GM12878 (cell line): Measurements from ENCODE around the gene WWTR1. TPM values are rescaled to one million over a fixed set of nuclear protein-coding genes. Genes with fewer than 3 reads are reported as not detected.

Experiments used
- EP300 ChIP-seq, 2 experiments: fragments of 150-350 bp in 1 of 2; IDR thresholded peaks; 2 replicates each; pipeline ENCODE4 v1.6.1; 2011 to 2012; ENCODE audit warnings: low read depth in 2 of 2, low read length in 2 of 2, borderline replicate concordance in 1 of 2, improper control_type of control experiment in 1 of 2, inconsistent platforms in 1 of 2; ENCODE audit not compliant: control insufficient read depth in 1 of 2
- HSF1 ChIP-seq: fragments of 150-350 bp; IDR thresholded peaks from 2 replicates; pipeline ENCODE4 v1.6.1; 2014; ENCODE audit warnings: mild to moderate bottlenecking, low read depth, low read length
- KDM1A ChIP-seq: fragments of 200-600 bp; sonication (generic); IDR thresholded peaks from 2 replicates; pipeline ENCODE4 v1.6.1; 2016; ENCODE audit warnings: borderline replicate concordance
- MAX ChIP-seq: IDR thresholded peaks from 2 replicates; pipeline ENCODE4 v1.6.1; 2012; ENCODE audit warnings: low read depth, low read length, improper control_type of control experiment
- MYB ChIP-seq: fragments of 150-350 bp; IDR thresholded peaks from 2 replicates; pipeline ENCODE4 v1.6.1; 2014; ENCODE audit warnings: mild to moderate bottlenecking, low read depth, low read length, borderline replicate concordance
- NR2C1 ChIP-seq: fragments of 450-650 bp; IDR thresholded peaks from 2 replicates; pipeline ENCODE4 v1.6.1; 2017; ENCODE audit warnings: antibody characterized with exemption, mild to moderate bottlenecking, moderate library complexity
- RBBP5 ChIP-seq: fragments of 200-600 bp; sonication (generic); conservative IDR thresholded peaks from 2 replicates; pipeline ENCODE4 v1.6.1; 2016
- SMAD5 ChIP-seq: IDR thresholded peaks from 2 replicates; pipeline ENCODE4 v1.6.1; 2016; ENCODE audit warnings: antibody characterized with exemption, low read depth
- SP1 ChIP-seq: IDR thresholded peaks from one replicate; pipeline ENCODE4 v1.6.1; 2011; ENCODE audit warnings: low read depth, low read length
- USF2 ChIP-seq: IDR thresholded peaks from 2 replicates; pipeline ENCODE4 v1.6.1; 2011; ENCODE audit warnings: low read depth, low read length, improper control_type of control experiment, borderline replicate concordance
- polyA plus RNA-seq, 11 experiments: library from polyadenylated mRNA; depleted of rRNA in 4 of 11; unstranded in 6 of 11; stranded (reverse) in 5 of 11; fragments of >200 nt; fragmentation: Nextera tagmentation in 4 of 11; fragmentation: Illumina TruSeq in 1 of 11; extraction: Ambion mirVana in 4 of 11; extraction: Trizol in 1 of 11; gene quantifications; 1 replicate in 1 of 11; 2 replicates in 10 of 11; pipeline versions ENCODE4 v1.2.1 to v1.2.3, GENCODE V29; 2011 to 2016; ENCODE audit warnings: inconsistent platforms in 2 of 11, missing spikeins in 2 of 11, low read depth in 1 of 11
- total RNA-seq, 4 experiments: library from RNA; depleted of rRNA in 3 of 4; stranded (reverse); fragments of >200 nt in 3 of 4; fragmentation: Illumina TruSeq in 1 of 4; extraction: Trizol in 1 of 4; gene quantifications; 2 replicates each; pipeline versions ENCODE4 v1.2.1 to v1.2.3, GENCODE V29; 2013 to 2021

WWTR1 gene
- total and polyA plus RNA-seq, 10 of the 15 experiments (the other 5 are each of a cell fraction or from before 2014, with no cell fraction given), result 2.5 to 18.5 (median 5.8) TPM

GRCh38 chr3:149630806-149631205, 27.0 kb downstream of the WWTR1 start (continued):
- no peak for TF ChIP-seq HSF1
- no peak for TF ChIP-seq KDM1A
- TF ChIP-seq RBBP5, result no peak
- TF ChIP-seq EP300 (IDR thresholded peaks at IDR 0.05; ENCODE audit: borderline replicate concordance in 1 of 2, control insufficient read depth in 1 of 2, low read depth in 2 of 2, low read length in 2 of 2), result no peak
- TF ChIP-seq USF2, result no peak
- no peak for TF ChIP-seq SP1
- TF ChIP-seq MAX, result no peak
- TF ChIP-seq NR2C1, result no peak
- TF ChIP-seq MYB, result no peak
- TF ChIP-seq SMAD5, result no peak
